Measurements from ENCODE around the gene ZFTA.
"Not testable (repeated sequence)": the region's sequence is repeated elsewhere in the genome, so short reads cannot be mapped to it uniquely, and the experiment has no call there.

Gene ZFTA

DNA sequence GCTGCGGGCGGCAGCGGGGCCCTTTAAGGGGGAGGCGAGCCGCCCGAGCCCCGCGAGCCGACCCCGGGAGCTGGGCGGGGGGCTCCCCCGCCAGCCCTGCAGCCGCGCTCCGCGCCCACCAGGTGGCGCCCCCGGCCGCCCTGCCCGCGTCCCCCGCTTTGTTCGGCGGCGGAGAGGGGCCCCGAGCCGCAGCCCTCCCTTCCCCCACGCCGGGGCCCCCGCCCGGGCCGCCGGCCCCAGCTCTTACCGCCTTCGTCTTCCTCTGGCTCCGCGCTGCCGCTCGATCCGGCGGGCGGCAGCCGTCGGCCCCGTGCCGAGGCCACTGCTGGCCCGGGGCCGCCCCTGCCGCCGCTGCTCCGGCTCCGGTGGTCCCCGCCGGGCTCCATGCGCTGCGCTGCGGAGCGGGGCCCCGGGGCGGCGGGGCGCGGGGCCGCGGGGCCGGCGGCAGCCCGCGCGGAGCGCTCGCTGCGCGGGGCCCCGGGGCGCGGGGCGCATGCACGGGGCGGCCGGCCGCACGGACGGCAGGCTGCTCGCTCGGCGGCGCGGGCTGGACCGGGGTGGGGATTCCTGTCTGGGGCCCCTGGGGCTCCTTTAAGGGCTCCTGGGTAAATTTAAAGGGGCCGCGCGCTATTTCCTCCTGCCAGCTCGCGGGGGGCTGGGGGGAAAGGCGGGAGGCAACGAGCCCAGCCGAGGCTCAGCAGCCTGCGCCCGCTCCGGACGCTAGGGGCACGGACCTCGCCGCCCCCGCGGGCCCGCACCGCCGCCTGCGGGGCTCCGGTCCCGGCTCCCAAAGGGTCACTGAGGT, at the start of gene ZFTA:
TSS of gene ZFTA (minus strand) at position 539 of the 805 bp plus-strand sequence. CDS start at position 386, 153 bp downstream.
- peak; percentile 67 for DNase-seq

DNA sequence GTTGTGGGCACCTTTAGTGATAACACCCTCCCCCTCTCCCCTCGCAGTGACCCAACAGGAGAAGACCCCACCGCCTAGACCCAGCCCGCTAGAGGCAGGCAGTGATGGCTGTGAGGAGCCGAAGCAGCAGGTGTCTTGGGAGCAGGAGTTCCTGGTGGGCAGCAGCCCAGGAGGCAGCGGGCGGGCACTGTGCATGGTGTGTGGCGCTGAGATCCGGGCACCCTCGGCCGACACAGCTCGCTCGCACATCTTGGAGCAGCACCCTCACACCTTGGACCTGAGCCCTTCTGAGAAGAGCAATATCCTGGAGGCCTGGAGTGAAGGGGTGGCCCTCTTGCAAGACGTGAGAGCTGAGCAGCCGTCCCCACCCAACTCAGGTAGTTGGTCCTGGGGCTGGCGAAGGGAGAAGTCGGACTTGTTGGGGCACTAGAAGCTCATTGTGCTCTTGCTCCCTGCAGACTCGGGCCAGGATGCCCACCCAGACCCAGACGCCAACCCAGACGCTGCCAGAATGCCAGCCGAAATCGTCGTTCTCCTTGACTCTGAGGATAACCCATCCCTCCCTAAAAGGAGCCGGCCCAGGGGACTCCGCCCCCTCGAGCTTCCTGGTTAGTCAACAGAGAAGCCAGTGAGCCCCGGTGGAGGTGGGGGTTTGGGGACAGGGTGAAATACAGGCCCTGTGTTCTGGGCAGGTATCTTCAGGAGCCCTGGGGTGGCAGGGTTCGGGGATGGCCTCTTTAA, 49.4 kb upstream of the ZFTA start:
- DNase-seq = no peak

DNA sequence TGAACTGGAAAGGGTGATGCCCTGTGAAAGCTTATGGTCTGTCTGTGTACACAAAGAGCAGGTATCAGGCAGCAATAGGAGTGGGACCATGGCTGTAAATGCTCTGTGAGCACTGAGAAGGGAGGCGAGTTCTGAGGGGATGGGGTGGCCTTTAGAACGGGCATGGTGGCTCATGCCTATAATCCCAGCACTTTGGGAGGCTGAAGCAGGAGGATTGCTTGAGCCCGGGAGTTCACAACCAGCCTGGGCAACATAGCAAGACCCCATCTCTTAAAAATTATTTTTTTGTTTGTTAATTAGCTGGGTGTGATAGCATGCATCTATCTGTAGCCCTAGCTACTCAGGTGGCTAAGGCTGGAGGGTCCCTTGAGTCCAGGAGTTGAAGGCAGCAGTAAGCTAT, 48.2 kb upstream of the ZFTA start:
- no peak for DNase-seq

DNA sequence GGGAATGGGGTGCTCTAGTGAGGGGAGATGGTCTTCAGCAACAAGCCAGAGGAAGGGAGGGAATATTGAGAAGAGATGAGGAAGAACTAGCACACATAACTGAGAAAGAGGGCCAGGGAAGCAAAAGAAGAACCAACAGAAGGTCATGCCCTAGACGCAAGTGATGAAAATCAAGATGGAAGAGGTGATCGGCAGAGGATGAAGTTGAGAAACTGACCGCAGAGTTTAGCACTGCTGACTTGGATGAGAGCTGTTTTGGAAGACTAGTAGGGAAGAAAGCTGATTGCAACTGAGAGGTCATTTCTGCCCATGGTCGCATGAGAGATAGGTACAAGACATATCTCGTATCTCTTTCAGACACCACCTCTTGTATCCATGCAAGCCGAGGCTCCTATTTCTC, 47.6 kb upstream of the ZFTA start:
- DNase-seq = no peak

- no peak for DNase-seq
Measured at GRCh38 chr11:63814383-63814736, 45.8 kb upstream of the ZFTA start.

GRCh38 chr11:63813563-63814382, 45.2 kb upstream of the ZFTA start:
- DNase-seq = peak; percentile 30

- DNase-seq = peak; percentile 79
Measured at GRCh38 chr11:63813035-63813562, 44.5 kb upstream of the ZFTA start, which contains the start of gene SPINDOC. SPINDOC (plus strand) TSS chr11:63813456; CDS start chr11:63813687, 231 bp downstream.

- no peak for DNase-seq
Measured at GRCh38 chr11:63811522-63811921, 42.9 kb upstream of the ZFTA start.

GRCh38 chr11:63810383-63810782, 41.8 kb upstream of the ZFTA start:
- DNase-seq = not testable (repeated sequence)

- no peak for DNase-seq
Measured at GRCh38 chr11:63805844-63806415, 37.4 kb upstream of the ZFTA start.

DNA sequence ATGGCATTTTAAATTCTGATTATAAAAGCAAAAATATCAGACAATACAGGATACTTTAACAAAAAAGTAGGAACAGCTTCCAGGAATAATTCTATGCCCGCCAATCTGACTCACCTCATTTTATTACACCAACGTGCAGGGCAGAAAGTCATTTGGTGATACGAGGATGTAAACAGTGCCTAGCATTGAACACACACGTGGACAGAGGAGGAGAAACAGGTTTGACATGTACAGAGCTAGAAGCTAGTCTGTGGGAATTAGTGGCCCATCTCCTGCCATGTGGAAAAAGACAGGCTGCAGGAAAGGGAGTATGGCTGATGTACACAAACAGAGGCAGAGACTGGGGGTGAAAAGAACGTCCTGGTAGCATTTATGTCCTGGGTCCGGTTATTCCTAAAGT, 35.7 kb upstream of the ZFTA start:
- DNase-seq = no peak

- DNase-seq = no peak
Measured at GRCh38 chr11:63802637-63803414, 34.3 kb upstream of the ZFTA start.

- no peak for DNase-seq
Measured at GRCh38 chr11:63800921-63801320, 32.3 kb upstream of the ZFTA start.

DNA sequence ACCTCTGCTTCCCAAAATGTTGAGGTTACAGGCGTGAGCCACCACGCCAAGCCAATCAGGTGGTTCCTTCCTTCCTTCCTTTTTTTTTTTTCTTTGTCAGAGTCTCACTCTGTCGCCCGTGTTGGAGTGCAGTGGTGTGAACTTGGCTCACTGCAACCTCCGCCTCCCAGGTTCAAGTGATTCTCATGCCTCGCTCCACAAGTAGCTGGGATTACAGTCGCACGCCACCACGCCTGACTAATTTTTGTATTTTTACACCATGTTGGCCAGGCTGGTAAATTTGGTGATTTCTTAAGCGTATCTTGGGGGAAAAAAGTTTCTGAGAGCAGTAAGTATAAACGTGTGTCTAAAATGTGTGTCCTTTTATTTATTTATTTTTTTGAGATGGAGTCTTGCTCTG, 26.5 kb upstream of the ZFTA start:
- no peak for DNase-seq

DNA sequence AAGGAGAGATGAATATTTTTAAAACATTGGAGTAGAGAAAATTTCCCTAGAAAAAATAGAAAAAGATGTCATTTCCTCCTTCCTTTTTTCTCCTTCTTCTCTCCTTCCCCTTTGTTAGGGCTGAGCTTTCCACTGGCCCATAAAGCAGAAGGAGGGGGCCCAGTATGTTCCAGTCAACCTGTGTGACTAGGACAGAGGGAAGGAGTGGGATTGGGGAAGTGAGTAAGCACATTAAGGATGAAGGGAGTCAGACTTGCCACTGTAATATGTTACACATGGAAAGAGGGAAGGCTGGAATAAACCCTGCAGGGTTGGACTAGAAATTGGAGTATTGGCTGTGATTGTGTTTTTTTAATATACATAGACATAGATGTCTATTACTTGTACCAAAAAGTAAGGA, 24.6 kb upstream of the ZFTA start:
- no peak for DNase-seq

- no peak for DNase-seq
Measured at GRCh38 chr11:63791495-63792167, 23.1 kb upstream of the ZFTA start.

DNA sequence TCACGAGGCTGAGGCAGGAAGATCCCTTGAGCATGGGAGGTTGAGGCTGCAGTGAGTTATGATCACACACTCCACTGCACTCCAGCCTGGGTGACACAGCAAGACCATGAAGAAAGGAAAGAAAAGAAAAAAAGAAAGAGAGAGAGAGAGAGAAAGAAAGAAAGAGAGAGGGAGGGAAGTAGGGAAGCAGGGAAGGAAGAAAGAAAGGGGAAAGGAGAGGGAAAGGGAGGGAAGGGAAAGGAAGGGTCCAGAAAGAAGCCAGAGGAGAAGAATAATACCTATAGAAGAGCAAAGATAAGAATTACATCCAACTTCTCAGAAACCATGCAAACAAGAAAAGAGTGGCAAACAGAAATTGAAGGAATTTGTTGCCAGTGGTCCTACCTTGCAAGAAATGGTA, 17.2 kb upstream of the ZFTA start:
- no peak for DNase-seq

GRCh38 chr11:63783925-63784592, 15.5 kb upstream of the ZFTA start:
- DNase-seq = no peak

GRCh38 chr11:63782749-63783148, 14.2 kb upstream of the ZFTA start:
- DNase-seq = no peak

DNA sequence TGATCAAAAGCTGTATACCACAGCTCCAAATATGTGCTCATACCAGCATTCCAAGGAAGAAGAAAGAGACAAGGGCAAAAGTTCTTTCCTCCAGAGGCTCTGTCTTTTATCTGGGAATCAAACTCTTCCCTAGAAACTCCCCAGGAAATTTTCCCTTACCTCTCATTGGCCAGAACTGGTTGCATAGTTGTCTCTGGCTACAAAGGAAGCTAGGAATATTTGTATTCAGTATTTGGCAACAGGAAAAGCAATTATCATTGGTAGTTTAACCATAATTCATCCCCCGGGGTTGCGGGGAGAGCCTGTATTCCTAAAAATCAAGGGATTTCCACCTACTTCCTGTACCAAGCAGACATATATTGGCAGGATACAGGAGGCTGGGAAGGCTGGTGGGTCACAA, 10.5 kb upstream of the ZFTA start:
- DNase-seq = no peak

DNA sequence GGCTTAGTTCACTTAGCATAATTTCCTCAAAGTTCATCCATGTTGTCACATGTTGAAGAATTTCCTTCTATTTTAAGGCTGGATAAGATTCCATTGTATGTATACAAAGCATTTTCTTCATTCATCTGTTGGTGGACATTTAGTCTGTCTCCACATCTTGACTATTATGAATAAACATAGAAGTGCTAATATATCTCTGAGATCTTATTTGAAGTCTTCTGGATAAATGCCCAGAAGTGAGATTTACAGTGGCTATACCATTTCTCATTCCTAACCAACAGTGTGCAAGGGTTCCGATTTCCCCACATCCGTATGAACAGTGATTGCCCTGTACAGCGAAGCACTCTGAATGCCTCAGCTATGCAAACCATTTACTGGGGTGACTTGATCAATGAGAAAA, 6.6 kb upstream of the ZFTA start:
- no peak for DNase-seq

All from CD4-positive, alpha-beta T cell treated with Interleukin-10 for 1 hour (primary cell).